HL-60 (cell line): ENCODE measurements around the gene PSAT1.

Experiments used
- CTCF ChIP-seq: IDR thresholded peaks from one replicate; pipeline ENCODE4 v1.5.1; 2011; ENCODE audit warnings: low read length, control low read depth, inconsistent platforms; ENCODE audit not compliant: insufficient read depth
- GABPA ChIP-seq: IDR thresholded peaks from 2 replicates; pipeline ENCODE4 v1.6.1; 2012; ENCODE audit warnings: low read depth

GRCh38 chr9:78292026-78292425, 4.9 kb upstream of the PSAT1 start:
- TF ChIP-seq CTCF (no peak), GABPA (no peak)
